GM12891 (cell line): ENCODE results near the gene SEPTIN3.

ENCODE experiments used
- POLR2A ChIP-seq: IDR thresholded peaks from 2 replicates; pipeline ENCODE4 v1.6.1; 2011; ENCODE audit warnings: low read depth, low read length, control low read depth
- POLR2AphosphoS5 ChIP-seq: IDR thresholded peaks from 2 replicates; pipeline ENCODE4 v1.6.1; 2011; ENCODE audit warnings: low read depth, low read length, control low read depth

DNA sequence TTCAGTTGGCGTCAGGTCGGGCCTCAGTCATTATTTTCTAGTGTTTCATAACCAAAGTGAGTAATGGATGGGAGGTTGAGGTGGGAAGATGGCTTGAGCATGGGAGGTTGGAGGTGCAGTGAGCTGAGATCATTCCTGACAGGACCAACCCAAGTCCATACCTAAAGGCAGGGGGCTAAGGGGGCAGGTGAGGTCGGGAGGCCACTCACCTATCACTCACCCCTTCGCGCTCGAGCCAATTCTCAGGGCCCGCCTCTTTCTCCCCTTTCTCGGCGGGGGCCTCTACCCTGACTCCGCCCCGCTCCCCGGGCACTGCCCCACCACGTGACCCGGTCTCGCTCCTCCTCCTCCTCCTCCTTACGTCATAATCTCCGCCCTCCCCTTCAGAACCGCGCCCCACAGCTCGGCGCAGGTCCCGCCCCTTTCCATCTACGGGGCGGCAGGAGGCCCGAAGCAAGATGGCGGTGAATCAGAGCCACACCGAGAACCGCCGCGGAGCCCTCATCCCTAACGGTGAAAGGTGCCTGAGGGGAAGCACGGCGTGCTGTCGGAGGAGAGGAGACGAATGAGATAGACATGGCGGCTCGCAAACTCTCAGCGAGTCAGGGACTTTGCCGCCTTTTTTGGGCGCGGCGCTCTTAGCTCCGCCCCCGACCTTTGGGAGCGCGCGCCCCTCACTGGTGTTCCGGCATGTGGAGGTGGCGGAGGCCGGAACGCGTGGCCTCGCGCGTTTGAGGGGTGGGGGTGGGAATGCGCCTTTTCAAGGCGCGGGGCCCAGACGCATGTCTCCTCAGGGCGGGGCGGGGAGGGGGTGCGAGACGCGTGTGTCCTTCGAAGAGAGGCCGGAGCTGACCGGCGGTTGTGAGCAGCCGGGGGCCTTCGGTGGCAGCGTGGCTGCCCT lies 29.4 kb downstream of the SEPTIN3 start, which contains the start of gene WBP2NL:
- TF ChIP-seq POLR2A (peak; percentile 53), POLR2AphosphoS5 (no peak)
